LNCaP clone FGC (cell line): Measurements from ENCODE around the gene RSL1D1.
A peak's percentile ranks its signal among the peaks of the same experiment; 100 is the strongest.

ENCODE experiments used
- DNase-seq: peaks from one replicate; pipeline ENCODE4 v3.0.0-alpha.2; 2011; ENCODE audit warnings: low read depth
- H3K4me3 ChIP-seq: 2 replicates; pipeline ENCODE4 v1.5.1; 2011; ENCODE audit warnings: mild to moderate bottlenecking, low read depth, low read length, control low read depth
- TF ChIP-seq, protein P1 (sequence below): IDR thresholded peaks from 2 replicates; pipeline ENCODE4 v1.5.1; 2012; ENCODE audit warnings: mild to moderate bottlenecking; ENCODE audit not compliant: control insufficient read depth, insufficient read depth; ENCODE audit errors: extremely low read depth

The RSL1D1 gene

DNA sequence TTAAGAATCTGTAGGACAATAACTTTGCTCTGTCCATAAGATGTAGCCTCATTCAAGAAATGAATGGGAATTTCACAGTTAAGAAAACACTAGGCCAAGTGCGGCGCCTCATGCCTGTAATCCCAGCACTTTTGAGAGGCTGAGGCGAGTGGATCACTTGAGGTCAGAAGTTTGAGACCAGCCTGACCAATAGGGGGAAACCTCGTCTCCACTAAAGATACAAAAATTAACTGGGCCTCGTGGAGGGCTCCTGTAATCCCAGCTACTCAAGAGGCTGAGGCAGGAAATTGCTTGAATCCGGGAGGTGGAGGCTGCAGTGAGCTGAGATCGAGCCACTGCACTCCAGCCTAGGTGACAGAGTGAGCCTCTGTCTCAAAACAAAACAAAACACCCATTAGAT is 19.9 kb upstream of the RSL1D1 start:
- H3K4me3 ChIP-seq: no peak overlapping the region
- DNase-seq: no peak
- TF ChIP-seq, protein P1, sequence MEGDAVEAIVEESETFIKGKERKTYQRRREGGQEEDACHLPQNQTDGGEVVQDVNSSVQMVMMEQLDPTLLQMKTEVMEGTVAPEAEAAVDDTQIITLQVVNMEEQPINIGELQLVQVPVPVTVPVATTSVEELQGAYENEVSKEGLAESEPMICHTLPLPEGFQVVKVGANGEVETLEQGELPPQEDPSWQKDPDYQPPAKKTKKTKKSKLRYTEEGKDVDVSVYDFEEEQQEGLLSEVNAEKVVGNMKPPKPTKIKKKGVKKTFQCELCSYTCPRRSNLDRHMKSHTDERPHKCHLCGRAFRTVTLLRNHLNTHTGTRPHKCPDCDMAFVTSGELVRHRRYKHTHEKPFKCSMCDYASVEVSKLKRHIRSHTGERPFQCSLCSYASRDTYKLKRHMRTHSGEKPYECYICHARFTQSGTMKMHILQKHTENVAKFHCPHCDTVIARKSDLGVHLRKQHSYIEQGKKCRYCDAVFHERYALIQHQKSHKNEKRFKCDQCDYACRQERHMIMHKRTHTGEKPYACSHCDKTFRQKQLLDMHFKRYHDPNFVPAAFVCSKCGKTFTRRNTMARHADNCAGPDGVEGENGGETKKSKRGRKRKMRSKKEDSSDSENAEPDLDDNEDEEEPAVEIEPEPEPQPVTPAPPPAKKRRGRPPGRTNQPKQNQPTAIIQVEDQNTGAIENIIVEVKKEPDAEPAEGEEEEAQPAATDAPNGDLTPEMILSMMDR: 0 out of 2 replicates have a peak, but pooled peaks have one; percentile 14

DNA sequence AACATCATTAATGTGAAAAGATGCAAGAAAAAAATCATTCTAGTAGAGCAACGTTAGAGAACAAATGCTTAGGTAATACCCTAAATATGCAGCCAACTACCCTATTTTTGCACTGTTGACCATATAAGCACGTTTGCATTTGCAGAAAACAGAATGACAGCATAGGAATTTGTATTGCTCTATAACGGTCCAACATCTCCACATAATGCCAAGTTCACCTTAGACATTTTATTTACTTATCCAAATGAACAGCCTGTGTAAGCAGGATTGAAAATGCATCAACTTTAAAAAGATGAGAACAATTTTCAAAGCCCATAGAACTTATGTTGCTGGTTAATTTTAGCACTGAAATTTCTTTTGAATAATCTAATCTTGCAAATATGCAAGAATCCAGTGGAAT is 19.1 kb upstream of the RSL1D1 start:
- no peak overlapping the region for H3K4me3 ChIP-seq
- DNase-seq: no peak
- TF ChIP-seq, protein P1: no peak

DNA sequence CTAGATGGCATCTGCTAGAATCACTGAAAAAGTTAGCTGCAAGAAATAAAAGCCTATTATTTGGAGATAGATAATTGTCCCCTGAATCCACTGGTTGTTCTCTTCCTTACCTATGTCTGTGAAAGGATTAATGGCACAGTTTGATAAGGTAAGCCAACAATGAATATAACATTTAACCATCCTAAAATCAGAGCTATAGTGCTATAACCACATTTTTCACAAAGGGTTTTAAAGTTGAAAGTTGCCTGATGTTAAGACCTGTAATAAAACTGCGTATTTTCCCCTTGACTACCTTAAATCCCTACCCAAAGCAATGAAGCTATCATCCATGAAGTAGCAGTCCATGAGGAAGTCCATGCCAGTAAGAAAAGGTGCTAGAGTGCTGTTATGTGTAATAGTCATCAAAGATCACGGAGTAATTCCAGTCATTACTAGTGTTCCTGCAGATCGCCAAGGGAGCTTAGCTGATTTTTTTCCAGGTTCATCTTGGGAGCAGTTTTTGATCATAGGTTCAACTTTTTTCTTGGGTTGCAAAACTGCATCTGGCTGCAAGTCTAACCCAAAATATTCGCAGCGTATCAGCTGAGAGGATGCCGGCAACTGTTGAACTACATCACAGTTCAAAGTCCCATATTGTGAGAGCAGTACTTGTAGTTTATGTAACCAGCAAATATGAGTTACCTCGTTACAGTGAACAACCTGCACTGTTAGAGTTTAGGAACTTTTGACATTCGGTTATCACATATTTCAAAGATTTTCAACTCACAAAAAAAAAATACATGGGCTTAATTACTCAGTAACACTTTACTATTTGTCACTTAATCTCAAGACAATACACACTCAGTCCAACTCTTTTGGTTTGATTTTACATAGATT is 18.2 kb upstream of the RSL1D1 start:
- TF ChIP-seq, protein P1: no peak
- DNase-seq: no peak
- no peak overlapping the region for H3K4me3 ChIP-seq

DNA sequence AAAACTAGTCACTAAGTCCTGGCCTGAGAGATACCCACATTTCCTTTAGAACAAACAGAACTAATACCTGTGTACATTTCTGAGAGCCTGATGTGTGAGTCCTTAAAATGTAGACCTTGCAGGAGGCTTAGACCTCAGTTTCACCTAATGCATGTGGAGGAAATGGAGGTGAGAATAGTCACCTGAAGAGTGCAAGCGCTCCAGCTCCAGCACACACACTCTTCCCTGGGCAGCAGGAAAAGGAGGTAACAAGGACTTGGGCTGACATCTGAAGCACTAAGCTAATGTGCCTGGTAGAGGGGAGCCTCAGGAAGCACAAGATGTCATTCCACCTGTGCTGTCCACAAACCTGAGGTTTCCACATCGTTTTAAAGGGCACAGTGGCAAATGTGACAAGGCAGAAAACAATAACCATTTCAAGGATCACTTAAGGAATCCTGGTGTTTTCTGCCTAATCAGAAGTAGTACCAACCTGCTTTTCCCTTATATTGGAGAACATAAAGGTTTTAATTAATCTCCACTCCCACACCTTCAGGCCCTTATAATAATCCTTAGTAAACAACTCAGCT is 17.2 kb upstream of the RSL1D1 start:
- TF ChIP-seq, protein P1: no peak
- DNase-seq: no peak
- no peak overlapping the region for H3K4me3 ChIP-seq

DNA sequence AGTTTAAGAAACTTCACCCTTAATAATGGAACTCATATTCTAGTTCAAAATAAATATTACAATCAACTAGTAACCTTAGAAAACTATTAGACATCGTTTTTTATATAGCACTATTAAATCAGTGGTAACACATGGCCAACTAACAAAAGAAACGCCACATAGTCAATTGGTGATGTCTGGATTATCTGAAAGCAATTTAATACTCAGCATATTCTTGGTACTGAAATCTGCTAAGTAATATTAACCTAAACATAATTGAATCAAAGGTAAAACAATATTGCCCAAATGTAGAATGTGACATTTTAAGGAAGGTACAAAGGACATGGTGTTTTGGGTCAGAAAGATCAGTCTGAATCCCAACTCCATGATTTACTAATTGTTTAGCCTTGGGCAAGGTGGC is 11.1 kb upstream of the RSL1D1 start:
- TF ChIP-seq, protein P1: no peak
- no peak overlapping the region for H3K4me3 ChIP-seq
- no peak for DNase-seq

DNA sequence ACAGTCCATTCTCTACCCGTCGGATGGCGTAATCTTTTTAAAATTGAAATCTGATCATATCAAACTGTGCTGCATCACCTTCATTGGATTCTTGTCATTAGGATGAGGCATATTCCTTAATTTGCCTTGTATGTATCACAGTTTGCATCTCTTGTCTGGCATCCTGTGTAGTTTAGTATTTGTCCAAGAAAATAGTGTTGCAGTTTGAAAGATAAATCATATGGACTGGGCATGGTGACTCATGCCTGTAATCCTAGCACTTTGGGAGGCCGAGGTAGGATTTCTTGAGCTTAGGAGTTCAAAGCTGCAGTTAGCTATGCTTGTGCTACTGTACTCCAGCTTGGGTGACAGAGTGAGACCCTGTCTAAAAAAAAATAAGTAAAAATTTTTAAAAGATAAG is 5.8 kb upstream of the RSL1D1 start:
- no peak for DNase-seq
- TF ChIP-seq, protein P1: no peak
- H3K4me3 ChIP-seq: no peak overlapping the region
